Activated CD4-positive, alpha-beta memory T cell treated with anti-CD3 and anti-CD28 coated beads for 36 hours (primary cell): ENCODE results near the gene S100A8. TPM values are rescaled to one million over a fixed set of nuclear protein-coding genes. Genes with fewer than 3 reads are reported as not detected.

ENCODE experiments used
- CTCF ChIA-PET: fragments of 350-600 bp; sonication (Branson Sonifier 250); formaldehyde crosslinking; loops from one replicate; lab custom pipeline; 2021; ENCODE audit warnings: antibody characterized with exemption, inconsistent platforms; lab: Charles Lee
- POLR2A ChIA-PET: fragments of 350-600 bp; sonication (Branson Sonifier 250); formaldehyde crosslinking; loops from one replicate; lab custom pipeline; 2021; ENCODE audit warnings: antibody characterized with exemption; lab: Charles Lee
- DNase-seq: peaks from one replicate; pipeline ENCODE4 v3.0.0-alpha.2; 2020
- H3K27ac Mint-ChIP-seq: one replicate; pipeline ENCODE4 v1.8.0; 2021; ENCODE audit warnings: mixed read lengths
- H3K27me3 Mint-ChIP-seq: one replicate; pipeline ENCODE4 v1.8.0; 2021; ENCODE audit warnings: mixed read lengths
- H3K36me3 Mint-ChIP-seq: one replicate; pipeline ENCODE4 v1.8.0; 2021; ENCODE audit warnings: mixed read lengths
- H3K4me1 Mint-ChIP-seq: one replicate; pipeline ENCODE4 v1.8.0; 2021; ENCODE audit warnings: low read depth, mixed read lengths
- H3K4me3 Mint-ChIP-seq: one replicate; pipeline ENCODE4 v1.8.0; 2021; ENCODE audit warnings: mild to moderate bottlenecking, mixed read lengths
- H3K9me3 Mint-ChIP-seq: one replicate; pipeline ENCODE4 v1.8.0; 2021; ENCODE audit warnings: mixed read lengths
- intact Hi-C: fragments of 100-400 bp; cut with micrococcal nuclease; formaldehyde crosslinking; loops from one replicate; pipeline ENCODE4 v1.15.1; 2023
- total RNA-seq, 2 experiments: library from RNA; stranded (reverse); gene quantifications; one replicate each; pipeline ENCODE4 v1.2.3, GENCODE V29; 2021

Gene S100A8
- total RNA-seq, 2 experiments from 2014 or later = not detected

GRCh38 chr1:153397051-153397923, 6.4 kb upstream of the S100A8 start:
- Mint-ChIP-seq H3K27ac (no peak overlapping the region), H3K27me3 (peaks cover 15% of the 10 kb centered on the region), H3K36me3 (no peaks in the 10 kb centered on the region), H3K4me1 (no peaks in the 10 kb centered on the region), H3K9me3 (no peaks in the 10 kb centered on the region), H3K4me3 (no peak overlapping the region)
- no peak for DNase-seq
- POLR2A ChIA-PET = no interaction called here
- CTCF ChIA-PET = interaction anchor here (1.1 kb wide), 1 partner anchor 98 kb away, joined by 5 read pairs; no protein-coding TSS in a partner anchor
- intact Hi-C loops = no loop called here

- CTCF ChIA-PET = interaction anchor here (1.1 kb wide), 1 partner anchor 98 kb away, joined by 5 read pairs; no protein-coding TSS in a partner anchor
Observed at GRCh38 chr1:153396461-153396860, 5.6 kb upstream of the S100A8 start.

GRCh38 chr1:153395776-153396175, 4.9 kb upstream of the S100A8 start:
- DNase-seq = no peak
- no peaks in the 10 kb centered on the region for H3K36me3 Mint-ChIP-seq
- no peak overlapping the region for H3K4me3 Mint-ChIP-seq
- H3K4me1 Mint-ChIP-seq = no peaks in the 10 kb centered on the region
- H3K27me3 Mint-ChIP-seq = peaks cover 15% of the 10 kb centered on the region
- CTCF ChIA-PET = interaction anchor here (0.9 kb wide), 1 partner anchor 9 kb away, joined by 3 read pairs; no protein-coding TSS in a partner anchor
- H3K9me3 Mint-ChIP-seq = no peaks in the 10 kb centered on the region
- POLR2A ChIA-PET = no interaction called here
- H3K27ac Mint-ChIP-seq = no peak overlapping the region
- intact Hi-C loops = no loop called here

More at GRCh38 chr1:153396461-153396860, 5.6 kb upstream of the S100A8 start:
- no peak overlapping the region for H3K4me3 Mint-ChIP-seq
- H3K36me3 Mint-ChIP-seq = no peaks in the 10 kb centered on the region
- H3K4me1 Mint-ChIP-seq = no peaks in the 10 kb centered on the region
- H3K27ac Mint-ChIP-seq = no peak overlapping the region
- POLR2A ChIA-PET = no interaction called here
- intact Hi-C loops = no loop called here
- no peaks in the 10 kb centered on the region for H3K9me3 Mint-ChIP-seq
- no peak for DNase-seq
- H3K27me3 Mint-ChIP-seq = peaks cover 15% of the 10 kb centered on the region

GRCh38 chr1:153395136-153395685, 4.3 kb upstream of the S100A8 start:
- intact Hi-C loops = no loop called here
- no peak for DNase-seq
- H3K27ac Mint-ChIP-seq = no peak overlapping the region

GRCh38 chr1:153394391-153394790, 3.5 kb upstream of the S100A8 start:
- Mint-ChIP-seq H3K27ac (no peak overlapping the region), H3K4me1 (no peaks in the 10 kb centered on the region), H3K9me3 (no peaks in the 10 kb centered on the region), H3K27me3 (peaks cover 17% of the 10 kb centered on the region), H3K4me3 (no peak overlapping the region), H3K36me3 (no peaks in the 10 kb centered on the region)
- intact Hi-C loops = no loop called here
- CTCF ChIA-PET = interaction anchor here (1.4 kb wide), 1 partner anchor 42 kb away, joined by 3 read pairs; no protein-coding TSS in a partner anchor
- DNase-seq = no peak
- POLR2A ChIA-PET = no interaction called here

More at GRCh38 chr1:153395136-153395685, 4.3 kb upstream of the S100A8 start:
- CTCF ChIA-PET = interaction anchor here (0.9 to 1.4 kb wide), 2 partner anchors 9 to 43 kb away, joined by 3 read pairs; no protein-coding TSS in a partner anchor
- H3K27me3 Mint-ChIP-seq = peaks cover 15% of the 10 kb centered on the region
- H3K4me3 Mint-ChIP-seq = no peak overlapping the region
- H3K9me3 Mint-ChIP-seq = no peaks in the 10 kb centered on the region
- H3K36me3 Mint-ChIP-seq = no peaks in the 10 kb centered on the region
- no peaks in the 10 kb centered on the region for H3K4me1 Mint-ChIP-seq
- POLR2A ChIA-PET = no interaction called here

- no peaks in the 10 kb centered on the region for H3K9me3 Mint-ChIP-seq
- intact Hi-C loops = no loop called here
- ChIA-PET POLR2A (no interaction called here), CTCF (interaction anchor here (1.4 kb wide), 1 partner anchor 42 kb away, joined by 3 read pairs; no protein-coding TSS in a partner anchor)
- H3K4me3 Mint-ChIP-seq = no peak overlapping the region
- no peak for DNase-seq
- no peak overlapping the region for H3K27ac Mint-ChIP-seq
- no peaks in the 10 kb centered on the region for H3K4me1 Mint-ChIP-seq
- H3K36me3 Mint-ChIP-seq = no peaks in the 10 kb centered on the region
- H3K27me3 Mint-ChIP-seq = peaks cover 16% of the 10 kb centered on the region
Observed at GRCh38 chr1:153393926-153394325, 3.1 kb upstream of the S100A8 start.

GRCh38 chr1:153392822-153393221, 1.9 kb upstream of the S100A8 start:
- H3K36me3 Mint-ChIP-seq = no peaks in the 10 kb centered on the region
- POLR2A ChIA-PET = no interaction called here

GRCh38 chr1:153392258-153392657, 1.4 kb upstream of the S100A8 start:
- POLR2A ChIA-PET = no interaction called here
- CTCF ChIA-PET = no interaction called here
- intact Hi-C loops = no loop called here
- Mint-ChIP-seq H3K9me3 (no peaks in the 10 kb centered on the region), H3K4me3 (no peak overlapping the region), H3K27me3 (peaks cover 15% of the 10 kb centered on the region), H3K4me1 (no peaks in the 10 kb centered on the region), H3K36me3 (no peaks in the 10 kb centered on the region), H3K27ac (no peak overlapping the region)
- no peak for DNase-seq

More at GRCh38 chr1:153392822-153393221, 1.9 kb upstream of the S100A8 start:
- Mint-ChIP-seq H3K4me1 (no peaks in the 10 kb centered on the region), H3K4me3 (no peak overlapping the region), H3K27ac (no peak overlapping the region), H3K27me3 (peaks cover 15% of the 10 kb centered on the region), H3K9me3 (no peaks in the 10 kb centered on the region)
- DNase-seq = no peak
- CTCF ChIA-PET = no interaction called here
- intact Hi-C loops = no loop called here

GRCh38 chr1:153389973-153390879, 647 bp downstream of the S100A8 start:
- Mint-ChIP-seq H3K4me1 (peaks cover 6% of the 10 kb centered on the region), H3K4me3 (no peak overlapping the region), H3K9me3 (no peaks in the 10 kb centered on the region), H3K27me3 (peaks cover 9% of the 10 kb centered on the region), H3K27ac (no peak overlapping the region), H3K36me3 (no peaks in the 10 kb centered on the region)
- intact Hi-C loops = no loop called here
- POLR2A ChIA-PET = no interaction called here
- CTCF ChIA-PET = no interaction called here
- no peak for DNase-seq

GRCh38 chr1:153389401-153389800, 1.5 kb downstream of the S100A8 start:
- DNase-seq = no peak
- intact Hi-C loops = no loop called here
- Mint-ChIP-seq H3K4me1 (peaks cover 6% of the 10 kb centered on the region), H3K9me3 (no peaks in the 10 kb centered on the region), H3K27ac (no peak overlapping the region), H3K36me3 (no peaks in the 10 kb centered on the region), H3K27me3 (peaks cover 8% of the 10 kb centered on the region), H3K4me3 (no peak overlapping the region)
- ChIA-PET CTCF (no interaction called here), POLR2A (no interaction called here)

- Mint-ChIP-seq H3K4me3 (no peak overlapping the region), H3K27ac (no peak overlapping the region), H3K27me3 (peaks cover 4% of the 10 kb centered on the region), H3K4me1 (peaks cover 6% of the 10 kb centered on the region), H3K9me3 (peaks cover 3% of the 10 kb centered on the region), H3K36me3 (no peaks in the 10 kb centered on the region)
- POLR2A ChIA-PET = no interaction called here
- no peak for DNase-seq
- intact Hi-C loops = no loop called here
- CTCF ChIA-PET = no interaction called here
Observed at GRCh38 chr1:153387785-153388184, 3.1 kb downstream of the S100A8 start.
